HG03439 (cell line): ENCODE results near the gene LNX1.

Experiments used
- ATAC-seq: cut with Tn5 transposase; IDR thresholded peaks from one replicate; pipeline ENCODE4 v1.9.1; 2021; ENCODE audit warnings: mild to moderate bottlenecking, moderate library complexity; ENCODE audit not compliant: unreplicated experiment

The LNX1 gene

GRCh38 chr4:53575552-53575951 lies 15.7 kb downstream of the LNX1 start:
- ATAC-seq: no peak

- no peak for ATAC-seq
Measured at GRCh38 chr4:53574528-53574927, 16.8 kb downstream of the LNX1 start.

- ATAC-seq: no peak
Measured at GRCh38 chr4:53573696-53574095, 17.6 kb downstream of the LNX1 start.

DNA sequence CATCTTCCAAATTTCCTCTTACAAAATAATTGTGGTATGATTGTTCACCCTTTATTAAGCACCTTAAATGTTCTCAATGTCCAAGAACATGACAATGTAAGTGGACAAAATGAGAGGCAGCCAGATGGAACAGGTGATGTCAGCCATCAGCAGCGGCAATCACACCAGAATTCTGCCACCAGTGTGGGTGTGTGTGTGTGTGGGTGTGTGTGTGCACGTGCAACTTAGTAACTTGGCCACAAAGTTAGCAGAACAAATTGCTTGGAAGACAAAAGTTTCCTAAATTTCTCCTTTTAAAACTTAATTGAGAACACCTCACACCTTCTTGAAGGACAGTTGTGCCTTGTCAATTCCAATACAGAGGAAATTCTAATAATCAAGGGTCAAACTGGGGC lies 18.7 kb downstream of the LNX1 start:
- ATAC-seq: no peak

- no peak for ATAC-seq
Measured at GRCh38 chr4:53571936-53572599, 19.2 kb downstream of the LNX1 start.

DNA sequence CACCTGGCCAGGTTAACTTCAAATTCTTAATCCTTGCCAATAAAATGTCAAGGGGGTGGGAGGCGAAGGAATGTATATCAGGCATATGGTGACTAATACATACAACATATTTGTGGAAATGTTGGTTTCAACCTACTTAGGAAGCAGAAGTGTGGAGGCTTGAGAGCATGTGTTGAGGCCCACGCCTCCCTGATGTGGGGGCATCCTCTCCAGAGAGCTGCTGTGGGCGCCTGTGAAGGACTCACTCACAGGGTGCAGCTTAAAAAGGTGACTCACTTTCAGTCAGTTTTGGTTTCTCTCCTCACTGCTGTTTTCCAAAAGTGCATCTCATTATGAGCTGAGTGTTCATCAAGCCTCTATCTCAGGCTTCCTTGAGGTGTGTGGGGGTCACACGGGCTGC lies 27.5 kb downstream of the LNX1 start:
- ATAC-seq: no peak

- ATAC-seq: no peak
Measured at GRCh38 chr4:53562409-53562808, 28.9 kb downstream of the LNX1 start.

- no peak for ATAC-seq
Measured at GRCh38 chr4:53559021-53559620, 32.2 kb downstream of the LNX1 start.

GRCh38 chr4:53558065-53558801 lies 33.1 kb downstream of the LNX1 start:
- ATAC-seq: no peak

DNA sequence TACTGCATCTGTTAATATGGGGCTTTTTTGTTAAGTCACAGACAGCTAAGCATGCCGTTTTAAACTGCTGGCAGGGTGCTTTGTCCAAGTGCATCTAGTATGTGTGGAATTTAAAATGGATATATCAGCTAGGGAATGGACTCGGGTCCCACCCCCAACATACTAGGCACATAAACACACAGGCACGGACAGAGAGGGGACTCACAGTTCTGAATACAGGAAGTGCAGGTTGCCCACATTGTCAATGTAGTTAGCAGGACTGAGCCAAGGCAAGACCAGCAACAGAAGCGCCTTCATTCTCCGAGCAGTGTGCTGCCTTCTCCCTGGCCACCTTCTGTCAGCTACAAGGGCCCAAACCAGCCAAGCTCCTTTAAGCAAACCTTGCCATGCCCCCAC lies 33.6 kb downstream of the LNX1 start:
- no peak for ATAC-seq

- ATAC-seq: no peak
Measured at GRCh38 chr4:53556651-53557050, 34.6 kb downstream of the LNX1 start.

DNA sequence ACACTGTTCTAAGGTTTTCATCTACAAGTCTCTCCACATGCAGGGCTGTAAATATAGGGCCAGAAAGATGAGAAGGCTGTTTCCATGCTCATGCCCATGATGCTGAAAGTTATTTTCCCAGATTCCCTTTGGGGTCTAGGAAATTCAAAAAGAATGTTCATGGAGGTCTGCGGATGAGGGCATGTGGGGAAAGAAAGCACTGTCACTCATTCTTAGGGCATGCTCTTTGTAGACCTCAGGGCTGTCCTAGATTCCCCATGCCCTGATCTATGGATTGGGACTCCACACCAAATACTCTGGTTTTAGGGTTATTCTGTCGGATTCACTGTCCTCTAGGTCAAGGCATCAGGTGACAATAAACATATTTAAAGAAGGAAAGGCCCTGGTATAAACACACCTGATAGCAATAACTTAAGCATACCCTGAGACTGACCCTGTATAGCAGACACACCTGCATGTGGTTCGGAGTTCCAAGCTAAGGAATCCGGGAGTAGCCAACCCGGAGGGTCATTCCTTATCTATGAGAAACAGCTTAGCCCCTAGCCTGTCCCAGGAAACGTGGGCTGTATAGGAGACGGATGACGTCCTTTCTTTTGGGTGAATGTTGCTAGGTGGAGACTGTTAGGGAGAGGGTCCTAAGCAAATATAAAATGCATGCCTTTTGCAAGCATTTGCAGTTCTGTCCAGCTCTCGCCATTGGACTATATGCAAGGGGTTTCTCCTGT lies 37.6 kb downstream of the LNX1 start:
- no peak for ATAC-seq

DNA sequence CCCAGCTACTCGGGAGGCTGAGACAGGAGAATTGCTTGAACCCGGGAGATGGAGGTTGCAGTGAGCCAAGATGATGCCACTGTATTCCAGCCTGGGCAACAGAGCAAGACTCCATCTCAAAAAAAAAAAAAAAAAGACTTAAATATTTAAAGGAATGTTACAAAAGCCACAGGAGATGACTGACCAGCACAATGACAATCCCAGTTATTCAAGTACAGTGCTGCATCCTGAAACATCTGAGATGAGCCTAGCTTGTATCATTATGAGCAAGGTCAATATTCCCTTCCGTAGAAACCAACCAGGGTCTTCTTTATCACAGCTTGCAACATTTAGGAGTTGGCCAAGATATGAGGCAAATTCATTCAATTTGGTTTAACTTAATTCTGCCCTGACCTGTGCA lies 38.6 kb downstream of the LNX1 start:
- no peak for ATAC-seq

DNA sequence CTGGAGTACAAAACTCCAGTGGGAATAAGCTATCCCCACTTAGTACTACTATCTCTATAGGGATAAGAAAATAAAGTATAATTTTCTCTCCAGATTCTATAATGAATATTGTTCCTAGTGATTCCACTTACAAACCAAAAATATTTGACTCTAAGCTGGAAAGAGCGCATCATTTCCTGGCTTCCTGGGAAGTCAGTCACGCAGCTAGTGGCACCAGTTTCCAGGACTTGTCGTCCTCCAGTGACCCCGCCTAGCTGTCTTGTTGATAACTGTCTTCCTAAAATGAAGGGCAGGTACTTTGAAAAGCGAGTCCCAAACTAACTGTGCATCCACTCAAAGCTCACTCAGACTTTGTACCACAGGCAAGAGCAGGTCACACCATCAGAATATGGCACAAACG lies 39.3 kb downstream of the LNX1 start:
- no peak for ATAC-seq

DNA sequence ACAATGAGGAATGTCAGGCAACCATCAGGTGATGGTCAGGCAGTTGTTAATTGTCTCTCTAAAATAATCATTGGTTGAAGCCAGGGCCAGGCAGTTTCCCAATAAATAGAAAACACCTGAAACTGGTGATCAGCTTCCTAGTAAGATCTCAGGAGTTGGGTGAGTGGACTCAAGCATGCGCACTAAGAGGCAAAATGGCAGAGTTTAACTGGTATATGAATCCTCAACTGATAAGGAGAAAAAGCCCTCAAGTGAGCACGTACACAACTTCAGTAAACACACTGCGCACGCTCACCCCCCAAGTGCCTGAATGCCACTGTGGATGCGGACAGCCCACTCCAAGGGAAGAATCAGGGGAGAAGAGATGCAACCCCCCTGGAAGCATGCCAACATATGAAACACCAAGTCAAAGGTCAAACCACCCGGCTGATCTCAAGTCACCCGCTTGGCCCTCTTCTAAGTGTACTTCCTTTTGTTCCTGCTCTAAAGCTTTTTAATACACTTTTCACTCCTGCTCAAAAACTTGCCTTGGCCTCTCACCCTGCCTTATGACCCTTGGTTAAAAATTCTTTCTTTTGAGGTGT lies 39.9 kb downstream of the LNX1 start:
- ATAC-seq: no peak

DNA sequence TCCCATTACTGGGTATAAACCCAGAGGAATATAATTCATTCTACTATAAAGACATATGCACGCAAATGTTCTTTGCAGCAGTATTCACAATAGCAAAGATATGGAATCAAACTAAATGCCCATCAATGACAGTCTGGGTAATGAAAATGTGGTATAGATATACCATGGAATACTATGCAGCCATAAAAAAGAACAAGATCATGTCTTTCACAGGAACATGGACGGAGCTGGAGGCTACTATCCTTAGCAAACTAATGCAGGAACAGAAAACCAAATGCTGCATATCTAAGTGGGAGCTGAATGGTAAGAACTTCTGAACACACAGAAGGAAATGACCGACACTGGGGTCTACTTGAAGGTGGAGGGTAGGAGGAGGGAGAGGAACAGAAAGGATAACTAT lies 42.6 kb downstream of the LNX1 start:
- no peak for ATAC-seq

GRCh38 chr4:53547983-53548382 lies 43.3 kb downstream of the LNX1 start:
- no peak for ATAC-seq

DNA sequence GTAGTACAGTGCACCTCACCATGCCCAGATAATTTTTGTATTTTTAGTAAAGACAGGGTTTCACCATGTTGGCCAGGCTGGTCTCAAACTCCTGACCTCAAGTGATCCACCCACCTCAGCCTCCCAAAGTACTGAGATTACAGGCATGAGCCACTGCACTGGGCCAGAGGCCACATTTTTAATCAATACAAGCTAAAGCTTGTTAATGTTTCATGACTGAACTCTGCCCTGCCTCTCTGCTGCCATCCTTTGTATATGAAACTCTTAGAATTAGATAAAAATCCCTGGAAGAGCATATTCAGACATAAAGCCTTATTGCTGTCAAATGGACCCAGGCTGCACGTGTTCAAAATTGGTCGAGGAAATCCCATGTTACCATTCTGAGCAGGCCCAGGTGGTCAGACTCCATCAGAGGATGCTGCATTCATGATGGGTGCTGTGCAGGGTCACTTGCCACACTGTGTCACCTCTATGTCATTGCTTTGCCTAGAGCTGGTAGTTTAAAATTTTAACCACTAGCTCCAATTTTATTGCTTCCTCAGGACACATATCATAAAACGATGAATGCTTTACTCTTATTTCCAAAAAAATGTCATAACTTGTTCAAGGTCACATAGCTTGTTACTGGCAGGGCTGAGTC lies 45.2 kb downstream of the LNX1 start:
- no peak for ATAC-seq

DNA sequence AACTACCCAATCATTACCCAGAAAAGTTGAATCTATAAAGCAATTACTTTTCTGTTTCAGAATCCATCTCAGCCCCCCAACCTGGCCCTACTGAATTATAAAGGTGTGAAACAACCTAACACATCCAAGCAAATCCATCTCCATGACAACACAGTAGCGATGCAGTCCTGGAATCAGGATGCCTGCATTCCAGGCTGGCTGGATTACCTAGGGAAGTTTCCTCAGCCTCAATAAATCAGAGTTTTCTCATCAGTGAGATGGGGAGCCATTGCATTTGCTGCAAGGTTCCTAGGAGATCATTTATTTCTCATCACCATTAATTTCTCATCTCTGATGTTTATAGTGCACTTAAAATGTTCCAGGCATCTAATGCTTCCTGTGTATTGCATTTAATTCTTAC lies 46.0 kb downstream of the LNX1 start:
- no peak for ATAC-seq

GRCh38 chr4:53543561-53543960 lies 47.7 kb downstream of the LNX1 start:
- no peak for ATAC-seq
